HepG2 (cell line): Measurements from ENCODE around the gene RABGGTA. TPM values are rescaled to one million over a fixed set of nuclear protein-coding genes. Genes with fewer than 3 reads are reported as not detected.

ENCODE experiments used
- ARID4A ChIP-seq: sonication (generic); formaldehyde crosslinking; IDR thresholded peaks from 2 replicates; pipeline ENCODE4 v1.5.0; 2020; ENCODE audit warnings: mild to moderate bottlenecking, missing genetic modification reagents, borderline replicate concordance
- CSRNP2 ChIP-seq: sonication (generic); formaldehyde crosslinking; conservative IDR thresholded peaks from 2 replicates; pipeline ENCODE4 v1.8.0; 2022; ENCODE audit warnings: low read depth, missing genetic modification reagents
- DMAP1 ChIP-seq: IDR thresholded peaks from 2 replicates; pipeline ENCODE4 v1.6.1; 2016
- ELK4 ChIP-seq: sonication (generic); formaldehyde crosslinking; IDR thresholded peaks from 2 replicates; pipeline ENCODE4 v1.9.0; 2021; ENCODE audit warnings: missing genetic modification reagents, borderline replicate concordance
- MXD3 ChIP-seq: IDR thresholded peaks from 2 replicates; pipeline ENCODE4 v1.6.1; 2016; ENCODE audit warnings: mild to moderate bottlenecking, missing biosample characterization, missing genetic modification reagents
- NFAT5 ChIP-seq: sonication (generic); formaldehyde crosslinking; IDR thresholded peaks from 2 replicates; pipeline ENCODE4 v1.4.0; 2020; ENCODE audit warnings: missing genetic modification reagents
- NR1H2 ChIP-seq: sonication (generic); formaldehyde crosslinking; IDR thresholded peaks from 2 replicates; pipeline ENCODE4 v1.8.1; 2022; ENCODE audit warnings: low read depth, missing genetic modification reagents, borderline replicate concordance
- ZKSCAN1 ChIP-seq: fragments of 150-350 bp; IDR thresholded peaks from 2 replicates; pipeline ENCODE4 v1.6.1; 2014; ENCODE audit warnings: low read length
- ZNF362 ChIP-seq: sonication (generic); formaldehyde crosslinking; IDR thresholded peaks from 2 replicates; pipeline ENCODE4 v1.4.0; 2020; ENCODE audit warnings: missing genetic modification reagents, mild to moderate bottlenecking, borderline replicate concordance
- polyA plus RNA-seq, 8 experiments: library from polyadenylated mRNA; depleted of rRNA in 3 of 8; stranded (reverse) in 7 of 8; unstranded in 1 of 8; fragments of >200 nt; fragmentation: Illumina TruSeq in 4 of 8; extraction: Trizol in 4 of 8; gene quantifications; 2 replicates each; pipeline versions ENCODE4 v1.2.1 to v1.2.3, GENCODE V29; 2011 to 2016; ENCODE audit warnings: low read depth in 4 of 8, missing spikeins in 1 of 8, mixed read lengths in 1 of 8; ENCODE audit not compliant: insufficient read depth in 1 of 8
- total RNA-seq, 5 experiments: library from RNA; depleted of rRNA; stranded (reverse); fragments of >200 nt; fragmentation: Illumina TruSeq; extraction: Trizol; gene quantifications; 2 replicates each; pipeline ENCODE4 v1.2.3, GENCODE V29; 2016; ENCODE audit warnings: low read depth in 1 of 5

The RABGGTA gene
- total and polyA plus RNA-seq, 2 of the 13 experiments (the other 11 are each of a cell fraction or from before 2014, with no cell fraction given) = 57.9 to 90.8 TPM

- TF ChIP-seq ELK4 (CRISPR knock-in tag) (peak; percentile 98), NFAT5 (CRISPR knock-in tag) (peak; percentile 96), MXD3 (CRISPR knock-in tag) (peak; percentile 99), CSRNP2 (peak; percentile 94; the same call in 1 of the 2 replicates), NR1H2 (CRISPR knock-in tag) (peak; percentile 98; the same call in 1 of the 2 replicates), ZNF362 (CRISPR knock-in tag) (no peak; the same call in 1 of the 2 replicates), DMAP1 (CRISPR knock-in tag) (peak; percentile 99), ARID4A (CRISPR knock-in tag) (peak; percentile 100), ZKSCAN1 (no peak; the same call in 1 of the 2 replicates)
These were observed at the start of gene RABGGTA (continued) for GRCh38 chr14:24271134-24271833.
